Measurements from ENCODE around the gene PRDM5.

Gene PRDM5

GRCh38 chr4:120862432-120862831, 60.1 kb downstream of the PRDM5 start:
- no peak for DNase-seq (ENCODE audit: low read depth)
- no peak overlapping the region for H3K4me3 ChIP-seq (replicated peaks; ENCODE audit: low read depth, low read length)
- no peak for TF ChIP-seq CTCF (IDR thresholded peaks at IDR 0.05; ENCODE audit: low read length, missing control alignments)

- H3K4me3 ChIP-seq (replicated peaks; ENCODE audit: low read depth, low read length) = no peak overlapping the region
- TF ChIP-seq CTCF (IDR thresholded peaks at IDR 0.05; ENCODE audit: low read length, missing control alignments) = no peak
- no peak for DNase-seq (ENCODE audit: low read depth)
These were observed 60.7 kb downstream of the PRDM5 start for GRCh38 chr4:120861852-120862251.

- DNase-seq (ENCODE audit: low read depth) = peak; percentile 26
- no peak for TF ChIP-seq CTCF (IDR thresholded peaks at IDR 0.05; ENCODE audit: low read length, missing control alignments)
- H3K4me3 ChIP-seq (replicated peaks; ENCODE audit: low read depth, low read length) = no peak overlapping the region
These were observed 63.8 kb downstream of the PRDM5 start for GRCh38 chr4:120858776-120859175.

GRCh38 chr4:120857312-120857711, 65.2 kb downstream of the PRDM5 start:
- H3K4me3 ChIP-seq (replicated peaks; ENCODE audit: low read depth, low read length) = no peak overlapping the region
- peak; percentile 30 for DNase-seq (ENCODE audit: low read depth)
- no peak for TF ChIP-seq CTCF (IDR thresholded peaks at IDR 0.05; ENCODE audit: low read length, missing control alignments)

GRCh38 chr4:120856294-120856693, 66.2 kb downstream of the PRDM5 start:
- no peak for DNase-seq (ENCODE audit: low read depth)
- TF ChIP-seq CTCF (IDR thresholded peaks at IDR 0.05; ENCODE audit: low read length, missing control alignments) = no peak
- H3K4me3 ChIP-seq (replicated peaks; ENCODE audit: low read depth, low read length) = no peak overlapping the region

GRCh38 chr4:120855307-120856001, 67.1 kb downstream of the PRDM5 start:
- DNase-seq (ENCODE audit: low read depth) = no peak
- no peak for TF ChIP-seq CTCF (IDR thresholded peaks at IDR 0.05; ENCODE audit: low read length, missing control alignments)

More at GRCh38 chr4:120855307-120856001, 67.1 kb downstream of the PRDM5 start:
- H3K4me3 ChIP-seq (replicated peaks; ENCODE audit: low read depth, low read length) = no peak overlapping the region
